IMR-90 (cell line): ENCODE data around the gene ATRAID. TPM values are rescaled to one million over a fixed set of nuclear protein-coding genes. Genes with fewer than 3 reads are reported as not detected.

ENCODE experiments used
- ATAC-seq: fragments of 200-7000 bp; cut with Tn5 transposase; 2 replicates; pipeline ENCODE4 v1.9.1; 2020; ENCODE audit warnings: low read depth, mild to moderate bottlenecking, moderate library complexity
- BruUV-seq: library from RNA; stranded (reverse); fragments of 400-500 nt; replicated peaks from 2 replicates; lab custom pipeline; 2021; lab: Mats Ljungman, UMichigan
- CTCF ChIA-PET: fragments of 300-600 bp; formaldehyde crosslinking; extraction: SDS; loops from one replicate; lab custom pipeline; 2021; ENCODE audit warnings: antibody characterized with exemption; lab: Yijun Ruan, JAX
- POLR2A ChIA-PET: fragments of 300-600 bp; sonication (Branson Sonifier 250); formaldehyde crosslinking; loops from one replicate; lab custom pipeline; 2022; ENCODE audit warnings: antibody characterized with exemption; ENCODE audit not compliant: unreplicated experiment; lab: Charles Lee
- DNase-seq: peaks from one replicate; pipeline ENCODE4 v3.0.0; 2013
- H2AFZ ChIP-seq: replicated peaks from 2 replicates; pipeline ENCODE3; 2013; ENCODE audit warnings: low read length, mild to moderate bottlenecking; ENCODE audit not compliant: poor library complexity
- H2AK5ac ChIP-seq: 2 replicates; pipeline ENCODE4 v1.6.1; 2013; ENCODE audit warnings: low read depth, low read length, inconsistent platforms
- H2AK9ac ChIP-seq: replicated peaks from 2 replicates; pipeline ENCODE3; 2013; ENCODE audit warnings: mild to moderate bottlenecking, low read depth, low read length, moderate library complexity; ENCODE audit not compliant: poor library complexity
- H2BK120ac ChIP-seq: 2 replicates; pipeline ENCODE4 v1.6.1; 2013; ENCODE audit warnings: low read depth, low read length, inconsistent platforms
- H2BK15ac ChIP-seq: 3 replicates; pipeline ENCODE4 v1.6.1; 2013; ENCODE audit warnings: low read depth, low read length, inconsistent platforms
- H2BK20ac ChIP-seq: 2 replicates; pipeline ENCODE4 v1.6.1; 2013; ENCODE audit warnings: low read depth, mild to moderate bottlenecking, inconsistent platforms, low read length, moderate library complexity
- H2BK5ac ChIP-seq: 2 replicates; pipeline ENCODE4 v1.6.1; 2013; ENCODE audit warnings: mild to moderate bottlenecking, low read depth, low read length, inconsistent platforms; ENCODE audit not compliant: poor library complexity, severe bottlenecking
- H3K14ac ChIP-seq: replicated peaks from 2 replicates; pipeline ENCODE4 v1.6.1; 2013; ENCODE audit warnings: low read depth, low read length, inconsistent platforms
- H3K18ac ChIP-seq: 2 replicates; pipeline ENCODE4 v1.6.1; 2013; ENCODE audit warnings: low read depth, low read length, control low read depth
- H3K23ac ChIP-seq: 2 replicates; pipeline ENCODE4 v1.6.1; 2013; ENCODE audit warnings: low read depth, low read length, inconsistent platforms
- H3K27ac ChIP-seq: 2 replicates; pipeline ENCODE4 v1.5.1; 2013; ENCODE audit warnings: mild to moderate bottlenecking, control low read depth, low read length; ENCODE audit not compliant: insufficient read depth
- H3K27me3 ChIP-seq: 2 replicates; pipeline ENCODE4 v1.6.1; 2013; ENCODE audit warnings: low read length; ENCODE audit not compliant: control insufficient read depth, insufficient read depth
- H3K36me3 ChIP-seq: 2 replicates; pipeline ENCODE4 v1.6.1; 2013; ENCODE audit warnings: low read length, mixed read lengths; ENCODE audit not compliant: control insufficient read depth, insufficient read depth
- H3K4ac ChIP-seq: 2 replicates; pipeline ENCODE4 v1.6.1; 2013; ENCODE audit warnings: low read depth, low read length, inconsistent platforms
- H3K4me1 ChIP-seq: 2 replicates; pipeline ENCODE4 v1.6.1; 2013; ENCODE audit warnings: low read length, mixed read lengths; ENCODE audit not compliant: control insufficient read depth, insufficient read depth
- H3K4me2 ChIP-seq: 2 replicates; pipeline ENCODE4 v1.6.1; 2013; ENCODE audit warnings: low read depth, mild to moderate bottlenecking, control low read depth, low read length, moderate library complexity
- H3K4me3 ChIP-seq: 2 replicates; pipeline ENCODE4 v1.5.1; 2013; ENCODE audit warnings: low read depth, mild to moderate bottlenecking, control low read depth, low read length, moderate library complexity; ENCODE audit not compliant: insufficient read depth
- H3K56ac ChIP-seq: 2 replicates; pipeline ENCODE4 v1.6.1; 2013; ENCODE audit warnings: low read length, inconsistent platforms; ENCODE audit not compliant: insufficient read depth; ENCODE audit errors: extremely low read depth
- H3K79me1 ChIP-seq, 2 experiments: 2 replicates each; pipeline ENCODE4 v1.6.1; 2013; ENCODE audit warnings: low read length in 2 of 2, inconsistent platforms in 1 of 2, low read depth in 1 of 2
- H3K9ac ChIP-seq: 2 replicates; pipeline ENCODE4 v1.6.1; 2013; ENCODE audit warnings: low read depth, low read length, control low read depth
- H3K9me1 ChIP-seq: 2 replicates; pipeline ENCODE4 v1.6.1; 2013; ENCODE audit warnings: low read length, inconsistent platforms; ENCODE audit not compliant: insufficient read depth
- H3K9me3 ChIP-seq: 2 replicates; pipeline ENCODE4 v1.6.1; 2013; ENCODE audit warnings: low read length; ENCODE audit not compliant: control insufficient read depth, insufficient read depth
- H4K20me1 ChIP-seq: 2 replicates; pipeline ENCODE4 v1.6.1; 2013; ENCODE audit warnings: low read length, inconsistent platforms; ENCODE audit not compliant: insufficient read depth
- H4K5ac ChIP-seq: 2 replicates; pipeline ENCODE4 v1.6.1; 2013; ENCODE audit warnings: mild to moderate bottlenecking, low read depth, low read length, control low read depth
- H4K8ac ChIP-seq, 2 experiments: 2 replicates each; pipeline ENCODE4 v1.6.1; 2013; ENCODE audit warnings: low read depth in 2 of 2, low read length in 2 of 2, control low read depth in 1 of 2, inconsistent platforms in 1 of 2
- H4K91ac ChIP-seq: 2 replicates; pipeline ENCODE4 v1.6.1; 2013; ENCODE audit warnings: low read depth, low read length, inconsistent platforms; ENCODE audit not compliant: insufficient read depth
- BHLHE40 ChIP-seq: fragments of 150-350 bp; IDR thresholded peaks from 2 replicates; pipeline ENCODE4 v1.6.1; 2016; ENCODE audit warnings: mild to moderate bottlenecking, low read depth, low read length
- CEBPB ChIP-seq: IDR thresholded peaks from 2 replicates; pipeline ENCODE4 v1.6.1; 2012; ENCODE audit warnings: low read depth, low read length, improper control_type of control experiment
- CHD1 ChIP-seq: IDR thresholded peaks from 2 replicates; pipeline ENCODE4 v1.6.1; 2012; ENCODE audit warnings: low read depth, low read length, improper control_type of control experiment
- FOS ChIP-seq: fragments of 150-350 bp; IDR thresholded peaks from 2 replicates; pipeline ENCODE4 v1.6.1; 2016; ENCODE audit warnings: low read depth, low read length
- MAFK ChIP-seq: IDR thresholded peaks from 2 replicates; pipeline ENCODE4 v1.6.1; 2012; ENCODE audit warnings: low read depth, low read length, improper control_type of control experiment
- MAZ ChIP-seq: IDR thresholded peaks from 2 replicates; pipeline ENCODE4 v1.6.1; 2012; ENCODE audit warnings: low read depth, mild to moderate bottlenecking, low read length, improper control_type of control experiment, moderate library complexity, borderline replicate concordance
- MXI1 ChIP-seq: IDR thresholded peaks from 2 replicates; pipeline ENCODE4 v1.6.1; 2012; ENCODE audit warnings: low read depth, mild to moderate bottlenecking, low read length, moderate library complexity, borderline replicate concordance
- NFE2L2 ChIP-seq: fragments of 150-350 bp; IDR thresholded peaks from 2 replicates; pipeline ENCODE4 v1.6.1; 2016; ENCODE audit warnings: low read depth, mild to moderate bottlenecking, low read length
- POLR2A ChIP-seq: IDR thresholded peaks from 2 replicates; pipeline ENCODE4 v1.6.1; 2012; ENCODE audit warnings: mild to moderate bottlenecking, low read depth, low read length
- RAD21 ChIP-seq: IDR thresholded peaks from 2 replicates; pipeline ENCODE4 v1.6.1; 2012; ENCODE audit warnings: low read length, improper control_type of control experiment
- RCOR1 ChIP-seq: IDR thresholded peaks from 2 replicates; pipeline ENCODE4 v1.6.1; 2012; ENCODE audit warnings: mild to moderate bottlenecking, low read length, improper control_type of control experiment; ENCODE audit not compliant: insufficient replicate concordance
- RFX5 ChIP-seq: IDR thresholded peaks from 2 replicates; pipeline ENCODE4 v1.8.0; 2012; ENCODE audit warnings: low read depth, mild to moderate bottlenecking, low read length, moderate library complexity
- SMC3 ChIP-seq: fragments of 150-350 bp; IDR thresholded peaks from 2 replicates; pipeline ENCODE4 v1.6.1; 2016; ENCODE audit warnings: low read depth, mild to moderate bottlenecking, antibody characterized with exemption, low read length, moderate library complexity
- WGBS, 2 experiments: methylation state at CpG; one replicate each; pipeline versions ENCODE4 v1.1.5 to v1.1.7; 2013; ENCODE audit warnings: missing lambda C conversion rate in 2 of 2; ENCODE audit not compliant: insufficient read length in 1 of 2; ENCODE audit errors: extremely low coverage in 2 of 2; 5-methylcytosine and 5-hydroxymethylcytosine counted together
- dilution Hi-C: fragments of 300-500 bp; cut with HindIII; formaldehyde crosslinking; loops from one replicate; pipeline ENCODE4 v1.14.3; 2018; ENCODE audit warnings: low sequenced_read_pairs; ENCODE audit not compliant: unreplicated experiment
- in situ Hi-C: fragments of 300-500 bp; cut with MboI; formaldehyde crosslinking; loops from 3 replicates; pipeline ENCODE4 v1.14.3; 2019; ENCODE audit warnings: low sequenced_read_pairs, inconsistent platforms, mixed read lengths
- intact Hi-C: fragments of 100-400 bp; cut with micrococcal nuclease; formaldehyde crosslinking; loops from 2 replicates; pipeline ENCODE4 v1.10.0; 2022
- polyA plus RNA-seq, 3 experiments: library from polyadenylated mRNA; depleted of rRNA; stranded (reverse); fragments of >200 nt; gene quantifications; 2 replicates each; pipeline ENCODE4 v1.2.3, GENCODE V29; 2012; ENCODE audit warnings: low replicate concordance in 1 of 3
- total RNA-seq: library from RNA; depleted of rRNA; stranded (reverse); fragments of >200 nt; gene quantifications from 2 replicates; pipeline ENCODE4 v1.2.3, GENCODE V29; 2012
- TF ChIP-seq, protein P1 (sequence below): conservative IDR thresholded peaks from 2 replicates; pipeline ENCODE4 v1.5.1; 2012; ENCODE audit warnings: mild to moderate bottlenecking, low read depth, low read length, improper control_type of control experiment
- TF ChIP-seq, protein P2 (sequence below): fragments of 150-350 bp; IDR thresholded peaks from 2 replicates; pipeline ENCODE4 v1.6.1; 2017; ENCODE audit warnings: mild to moderate bottlenecking, antibody characterized with exemption, low read length, low read depth
- TF ChIP-seq, protein P3 (sequence below): fragments of 150-350 bp; IDR thresholded peaks from 2 replicates; pipeline ENCODE4 v1.6.1; 2016; ENCODE audit warnings: low read depth, mild to moderate bottlenecking, low read length, moderate library complexity, borderline replicate concordance

Gene ATRAID
- total and polyA plus RNA-seq, 2 of the 4 experiments (the other 2 are of a cell fraction), result 138 to 173 TPM

DNA sequence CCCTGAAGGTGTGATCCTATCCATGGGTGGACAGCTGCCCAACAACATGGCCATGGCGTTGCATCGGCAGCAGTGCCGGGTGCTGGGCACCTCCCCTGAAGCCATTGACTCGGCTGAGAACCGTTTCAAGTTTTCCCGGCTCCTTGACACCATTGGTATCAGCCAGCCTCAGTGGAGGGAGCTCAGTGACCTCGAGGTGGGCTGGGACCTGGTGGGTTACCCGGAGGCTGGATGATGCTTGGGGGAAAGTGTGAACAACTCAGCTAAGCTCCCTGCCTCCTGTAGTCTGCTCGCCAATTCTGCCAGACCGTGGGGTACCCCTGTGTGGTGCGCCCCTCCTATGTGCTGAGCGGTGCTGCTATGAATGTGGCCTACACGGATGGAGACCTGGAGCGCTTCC lies 21.5 kb downstream of the ATRAID start:
- ATAC-seq, result no peak
- DNase-seq, result no peak
- Histone ChIP-seq H2BK20ac (no peak overlapping the region), H3K9ac (no peak overlapping the region), H2BK15ac (no peak overlapping the region), H3K27me3 (no peaks in the 10 kb centered on the region), H3K4me1 (no peaks in the 10 kb centered on the region), H3K23ac (no peak overlapping the region), H2AK9ac (no peak overlapping the region), H3K27ac (no peak overlapping the region), H3K18ac (no peak overlapping the region), H3K4ac (no peak overlapping the region), H3K36me3 (peaks cover 69% of the 10 kb centered on the region), H3K4me2 (no peak overlapping the region), H3K4me3 (no peak overlapping the region), H2AFZ (no peak overlapping the region), H4K5ac (no peak overlapping the region), H4K8ac (no peak overlapping the region), H2BK120ac (no peak overlapping the region), H3K9me1 (no peaks in the 10 kb centered on the region; the same call in 1 of the 2 replicates), H3K14ac (no peak overlapping the region), H4K20me1 (no peaks in the 10 kb centered on the region), H2AK5ac (no peak overlapping the region), H3K9me3 (no peaks in the 10 kb centered on the region), H3K56ac (no peak overlapping the region), H2BK5ac (no peak overlapping the region), H3K79me1 (no peaks in the 10 kb centered on the region; a peak in 1 of 4 replicates), H4K91ac (no peak overlapping the region)
- 93% methylated on average over 8 of the region's 14 CpGs; no CpG with 5 or more reads in 1 of the 2 experiments for WGBS, 2 experiments
- TF ChIP-seq RCOR1 (no peak), BHLHE40 (no peak), SMC3 (no peak), CEBPB (no peak), POLR2A (no peak), MAZ (no peak), NFE2L2 (no peak), CHD1 (no peak), RFX5 (no peak), MAFK (no peak), RAD21 (no peak), FOS (no peak), MXI1 (no peak)
- TF ChIP-seq, protein P1, sequence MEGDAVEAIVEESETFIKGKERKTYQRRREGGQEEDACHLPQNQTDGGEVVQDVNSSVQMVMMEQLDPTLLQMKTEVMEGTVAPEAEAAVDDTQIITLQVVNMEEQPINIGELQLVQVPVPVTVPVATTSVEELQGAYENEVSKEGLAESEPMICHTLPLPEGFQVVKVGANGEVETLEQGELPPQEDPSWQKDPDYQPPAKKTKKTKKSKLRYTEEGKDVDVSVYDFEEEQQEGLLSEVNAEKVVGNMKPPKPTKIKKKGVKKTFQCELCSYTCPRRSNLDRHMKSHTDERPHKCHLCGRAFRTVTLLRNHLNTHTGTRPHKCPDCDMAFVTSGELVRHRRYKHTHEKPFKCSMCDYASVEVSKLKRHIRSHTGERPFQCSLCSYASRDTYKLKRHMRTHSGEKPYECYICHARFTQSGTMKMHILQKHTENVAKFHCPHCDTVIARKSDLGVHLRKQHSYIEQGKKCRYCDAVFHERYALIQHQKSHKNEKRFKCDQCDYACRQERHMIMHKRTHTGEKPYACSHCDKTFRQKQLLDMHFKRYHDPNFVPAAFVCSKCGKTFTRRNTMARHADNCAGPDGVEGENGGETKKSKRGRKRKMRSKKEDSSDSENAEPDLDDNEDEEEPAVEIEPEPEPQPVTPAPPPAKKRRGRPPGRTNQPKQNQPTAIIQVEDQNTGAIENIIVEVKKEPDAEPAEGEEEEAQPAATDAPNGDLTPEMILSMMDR, result no peak
- TF ChIP-seq, protein P2, sequence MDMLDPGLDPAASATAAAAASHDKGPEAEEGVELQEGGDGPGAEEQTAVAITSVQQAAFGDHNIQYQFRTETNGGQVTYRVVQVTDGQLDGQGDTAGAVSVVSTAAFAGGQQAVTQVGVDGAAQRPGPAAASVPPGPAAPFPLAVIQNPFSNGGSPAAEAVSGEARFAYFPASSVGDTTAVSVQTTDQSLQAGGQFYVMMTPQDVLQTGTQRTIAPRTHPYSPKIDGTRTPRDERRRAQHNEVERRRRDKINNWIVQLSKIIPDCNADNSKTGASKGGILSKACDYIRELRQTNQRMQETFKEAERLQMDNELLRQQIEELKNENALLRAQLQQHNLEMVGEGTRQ, result no peak
- TF ChIP-seq, protein P3, sequence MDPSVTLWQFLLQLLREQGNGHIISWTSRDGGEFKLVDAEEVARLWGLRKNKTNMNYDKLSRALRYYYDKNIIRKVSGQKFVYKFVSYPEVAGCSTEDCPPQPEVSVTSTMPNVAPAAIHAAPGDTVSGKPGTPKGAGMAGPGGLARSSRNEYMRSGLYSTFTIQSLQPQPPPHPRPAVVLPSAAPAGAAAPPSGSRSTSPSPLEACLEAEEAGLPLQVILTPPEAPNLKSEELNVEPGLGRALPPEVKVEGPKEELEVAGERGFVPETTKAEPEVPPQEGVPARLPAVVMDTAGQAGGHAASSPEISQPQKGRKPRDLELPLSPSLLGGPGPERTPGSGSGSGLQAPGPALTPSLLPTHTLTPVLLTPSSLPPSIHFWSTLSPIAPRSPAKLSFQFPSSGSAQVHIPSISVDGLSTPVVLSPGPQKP, result no peak
- POLR2A ChIA-PET, result no interaction called here
- in situ Hi-C loops, result no loop called here
- intact Hi-C loops, result no loop called here
- BruUV-seq, result TSS peak; percentile 77
- CTCF ChIA-PET, result no interaction called here
- dilution Hi-C loops, result no loop called here
